ENCODE measurements around the gene TWIST1. TPM values are rescaled to one million over a fixed set of nuclear protein-coding genes. Genes with fewer than 3 reads are reported as not detected.

Gene TWIST1
- total and polyA plus RNA-seq, 11 donors, result 0.38 to 4.6 (median 1.0) TPM

GRCh38 chr7:19117870-19118608 is 603 bp upstream of the TWIST1 start:
- DNase-seq (peak in 3 of 5 donors; percentile 9 to 54 (median 22)), ATAC-seq (peak; percentile 14 to 32 (median 24))
- H3K4me1 ChIP-seq, result peaks cover 0 to 36% (median 8%) of the 10 kb centered on the region in 12 donors
- no peaks in the 10 kb centered on the region for H3K9me3 ChIP-seq
- peak overlapping the region; percentile 33 to 76 (median 60) for H3K4me3 ChIP-seq
- no peaks in the 10 kb centered on the region for H3K36me3 ChIP-seq
- no peak for TF ChIP-seq POLR2A (IDR thresholded peaks at IDR 0.05)
- no peak for TF ChIP-seq CTCF (IDR thresholded peaks at IDR 0.05)
- intact Hi-C loops (cut with DNase I), result no loop called here
- WGBS, 4 donors, result 2 to 3% (median 2%) methylated on average over 37 to 51 of the region's 51 CpGs
- H3K27ac ChIP-seq, result peak overlapping the region in 6 of 12 donors; percentile 26 to 59 (median 40)
- H3K27me3 ChIP-seq, result peaks cover 14 to 95% (median 77%) of the 10 kb centered on the region in 9 donors

GRCh38 chr7:19116121-19117090 is 1.0 kb downstream of the TWIST1 start:
- intact Hi-C loops (cut with DNase I), result no loop called here
- peak overlapping the region; percentile 22 to 76 (median 60) for H3K4me3 ChIP-seq
- peak overlapping the region in 9 of 12 donors; percentile 8 to 59 (median 42) for H3K27ac ChIP-seq
- DNase-seq, result peak; percentile 8 to 62 (median 26)
- H3K27me3 ChIP-seq, result peaks cover 24 to 97% (median 76%) of the 10 kb centered on the region in 9 donors
- 1 to 2% (median 2%) methylated on average over 26 to 70 of the region's 70 CpGs for WGBS, 4 donors
- ATAC-seq, result peak in 1 of 4 donors; percentile 3
- TF ChIP-seq CTCF (IDR thresholded peaks at IDR 0.05), result no peak
- H3K4me1 ChIP-seq, result peaks cover 0 to 36% (median 10%) of the 10 kb centered on the region in 12 donors
- no peaks in the 10 kb centered on the region for H3K9me3 ChIP-seq
- no peaks in the 10 kb centered on the region for H3K36me3 ChIP-seq

- WGBS, 4 donors, result 32 to 39% (median 38%) methylated on average over 2 of the region's 2 CpGs
- H3K4me3 ChIP-seq, result peak overlapping the region in 2 of 12 donors; percentile 12 to 14
- no peaks in the 10 kb centered on the region for H3K9me3 ChIP-seq
- no peaks in the 10 kb centered on the region for H3K36me3 ChIP-seq
- peaks cover 0 to 36% (median 10%) of the 10 kb centered on the region in 12 donors for H3K4me1 ChIP-seq
- DNase-seq, result no peak
- no peak overlapping the region for H3K27ac ChIP-seq
- intact Hi-C loops (cut with DNase I), result no loop called here
- TF ChIP-seq CTCF (IDR thresholded peaks at IDR 0.05) (no peak), POLR2A (IDR thresholded peaks at IDR 0.05) (no peak)
- H3K27me3 ChIP-seq, result peaks cover 32 to 97% (median 77%) of the 10 kb centered on the region in 9 donors
- no peak for ATAC-seq
Measured at GRCh38 chr7:19114551-19114855, 2.9 kb downstream of the TWIST1 start.

Data from heart left ventricle (tissue), 16 donors.